Tibial nerve (tissue), 4 donors: ENCODE measurements around the gene GUK1.

ENCODE experiments used
- EP300 ChIP-seq, 2 donors: sonication (generic); formaldehyde crosslinking; IDR thresholded peaks; one replicate each; pipeline ENCODE4 v1.6.1; 2017; ENCODE audit warnings: antibody characterized with exemption in 2 of 2, mild to moderate bottlenecking in 1 of 2
- POLR2A ChIP-seq, 2 donors: fragments of 450-650 bp; IDR thresholded peaks; one replicate each; pipeline ENCODE4 v1.6.1; 2017; ENCODE audit warnings: antibody characterized with exemption in 2 of 2, mild to moderate bottlenecking in 2 of 2, moderate library complexity in 2 of 2
- TF ChIP-seq, protein P1 (sequence below), 5 experiments: fragments of 200-600 bp in 3 of 5; fragments of 450-650 bp in 2 of 5; sonication (generic) in 3 of 5; IDR thresholded peaks; one replicate each; pipeline ENCODE4 v1.5.1; 2016 to 2019; ENCODE audit warnings: antibody characterized with exemption in 5 of 5, mild to moderate bottlenecking in 3 of 5, moderate library complexity in 2 of 5

DNA sequence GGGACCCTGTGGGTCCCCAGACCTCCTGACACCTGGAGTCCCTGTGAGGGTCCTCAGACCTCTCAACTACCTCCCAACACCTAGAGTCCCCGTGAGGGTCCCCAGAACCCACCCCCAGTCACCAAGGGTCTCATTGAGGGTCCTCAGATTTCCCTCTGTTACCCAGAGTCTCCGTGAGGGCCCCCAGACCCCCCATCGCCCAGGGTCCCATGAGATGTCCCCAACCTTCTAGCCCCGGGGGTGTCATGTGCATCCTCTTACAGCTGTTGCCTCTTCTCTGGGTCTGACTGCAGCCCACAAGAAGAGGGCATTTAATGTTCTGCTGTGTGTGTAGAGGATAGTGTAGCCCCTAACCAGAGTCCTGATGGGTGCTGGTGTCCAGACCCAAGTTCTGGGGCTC lies 7.7 kb downstream of the GUK1 start:
- TF ChIP-seq, protein P1, sequence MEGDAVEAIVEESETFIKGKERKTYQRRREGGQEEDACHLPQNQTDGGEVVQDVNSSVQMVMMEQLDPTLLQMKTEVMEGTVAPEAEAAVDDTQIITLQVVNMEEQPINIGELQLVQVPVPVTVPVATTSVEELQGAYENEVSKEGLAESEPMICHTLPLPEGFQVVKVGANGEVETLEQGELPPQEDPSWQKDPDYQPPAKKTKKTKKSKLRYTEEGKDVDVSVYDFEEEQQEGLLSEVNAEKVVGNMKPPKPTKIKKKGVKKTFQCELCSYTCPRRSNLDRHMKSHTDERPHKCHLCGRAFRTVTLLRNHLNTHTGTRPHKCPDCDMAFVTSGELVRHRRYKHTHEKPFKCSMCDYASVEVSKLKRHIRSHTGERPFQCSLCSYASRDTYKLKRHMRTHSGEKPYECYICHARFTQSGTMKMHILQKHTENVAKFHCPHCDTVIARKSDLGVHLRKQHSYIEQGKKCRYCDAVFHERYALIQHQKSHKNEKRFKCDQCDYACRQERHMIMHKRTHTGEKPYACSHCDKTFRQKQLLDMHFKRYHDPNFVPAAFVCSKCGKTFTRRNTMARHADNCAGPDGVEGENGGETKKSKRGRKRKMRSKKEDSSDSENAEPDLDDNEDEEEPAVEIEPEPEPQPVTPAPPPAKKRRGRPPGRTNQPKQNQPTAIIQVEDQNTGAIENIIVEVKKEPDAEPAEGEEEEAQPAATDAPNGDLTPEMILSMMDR (IDR thresholded peaks at IDR 0.05) = no peak
- TF ChIP-seq POLR2A (IDR thresholded peaks at IDR 0.05) (no peak), EP300 (IDR thresholded peaks at IDR 0.05) (no peak)
